ENCODE data around the gene NTF3. TPM values are rescaled to one million over a fixed set of nuclear protein-coding genes. Genes with fewer than 3 reads are reported as not detected.

The NTF3 gene
- total and polyA plus RNA-seq, 9 of the 15 experiments (the other 6 are each of a cell fraction or from before 2014, with no cell fraction given), result not detected

DNA sequence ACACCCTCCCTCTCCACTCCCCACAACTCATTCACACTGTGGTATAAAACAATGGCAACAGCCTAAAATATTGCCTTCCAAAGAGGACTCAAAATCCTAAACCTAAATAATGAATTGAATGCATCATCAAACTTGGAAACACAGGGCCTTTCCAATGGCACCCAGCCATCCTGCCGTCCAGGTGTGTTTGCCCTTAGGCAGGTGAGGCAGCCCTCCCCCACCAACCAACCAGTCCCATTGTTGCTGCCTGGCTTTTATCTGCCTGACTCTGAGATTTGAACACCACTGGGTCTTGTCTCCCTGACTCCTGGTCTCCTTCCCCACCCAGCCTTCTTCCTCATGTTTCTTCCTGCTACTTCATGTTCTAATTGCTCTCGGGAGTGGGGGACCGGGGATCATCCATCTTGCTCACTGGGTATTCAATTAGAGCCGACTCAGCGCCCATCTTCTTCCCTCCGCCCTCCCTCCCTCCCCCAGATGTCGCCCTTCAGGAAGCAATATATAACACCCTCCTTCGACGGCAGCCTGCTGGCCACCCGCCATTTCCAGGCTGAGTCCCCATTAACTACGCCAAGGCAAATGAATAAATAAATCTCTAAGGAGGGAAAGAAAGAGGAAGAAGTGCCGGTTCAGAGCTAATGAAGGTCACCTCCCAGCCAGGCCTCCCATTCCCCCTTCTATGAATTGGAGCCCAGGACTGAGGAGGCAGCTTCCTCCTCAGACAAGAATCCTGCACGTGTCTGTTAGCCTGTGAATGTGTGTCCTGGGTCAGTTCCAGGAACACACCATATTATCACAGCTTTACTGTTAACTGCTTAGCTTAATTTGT is 36.3 kb upstream of the NTF3 start:
- POLR2A ChIA-PET, result interaction anchor here (0.6 kb wide), 1 partner anchor 11 kb away, joined by 3 read pairs; no protein-coding TSS in a partner anchor
- Histone ChIP-seq H3K27me3 (ENCODE audit: control insufficient read depth in 2 of 2, insufficient read depth in 2 of 2, low read length in 2 of 2) (no peaks in the 10 kb centered on the region; a peak in 1 of 5 replicates), H3K9me1 (ENCODE audit: control insufficient read depth, insufficient read depth, low read length) (no peaks in the 10 kb centered on the region), H3K4me2 (ENCODE audit: insufficient read depth, low read length) (no peak overlapping the region), H3K4me1 (replicated peaks in 1 of 2; ENCODE audit: control insufficient read depth in 2 of 2, insufficient read depth in 2 of 2, low read length in 2 of 2) (no peaks in the 10 kb centered on the region), H3K79me2 (ENCODE audit: control insufficient read depth, insufficient read depth, low read length) (no peaks in the 10 kb centered on the region), H2AFZ (ENCODE audit: low read depth, low read length) (no peak overlapping the region), H3K27ac (ENCODE audit: extremely low read depth, low read depth, low read length) (no peak overlapping the region), H3K9me3 (replicated peaks; ENCODE audit: control insufficient read depth, insufficient read depth, low read depth, low read length) (no peaks in the 10 kb centered on the region), H3K4me3 (no peak overlapping the region), H3K36me3 (ENCODE audit: control insufficient read depth, insufficient read depth, low read length) (no peaks in the 10 kb centered on the region), H4K20me1 (replicated peaks; ENCODE audit: control insufficient read depth, insufficient read depth, low read length) (no peaks in the 10 kb centered on the region), H3K9ac (ENCODE audit: insufficient read depth in 1 of 2, low read depth in 2 of 2, low read length in 2 of 2) (no peak overlapping the region)
- FAIRE-seq (no peak), DNase-seq (ENCODE audit: extremely low read depth in 1 of 4, low spot score in 3 of 4) (peak in 1 of 4 experiments; percentile 5), ATAC-seq (no peak)
- TF ChIP-seq L3MBTL2 (IDR thresholded peaks at IDR 0.05), result peak; percentile 59
- no peak for TF ChIP-seq GATAD2B (IDR thresholded peaks at IDR 0.05; ENCODE audit: borderline replicate concordance)
- TF ChIP-seq, protein P1, sequence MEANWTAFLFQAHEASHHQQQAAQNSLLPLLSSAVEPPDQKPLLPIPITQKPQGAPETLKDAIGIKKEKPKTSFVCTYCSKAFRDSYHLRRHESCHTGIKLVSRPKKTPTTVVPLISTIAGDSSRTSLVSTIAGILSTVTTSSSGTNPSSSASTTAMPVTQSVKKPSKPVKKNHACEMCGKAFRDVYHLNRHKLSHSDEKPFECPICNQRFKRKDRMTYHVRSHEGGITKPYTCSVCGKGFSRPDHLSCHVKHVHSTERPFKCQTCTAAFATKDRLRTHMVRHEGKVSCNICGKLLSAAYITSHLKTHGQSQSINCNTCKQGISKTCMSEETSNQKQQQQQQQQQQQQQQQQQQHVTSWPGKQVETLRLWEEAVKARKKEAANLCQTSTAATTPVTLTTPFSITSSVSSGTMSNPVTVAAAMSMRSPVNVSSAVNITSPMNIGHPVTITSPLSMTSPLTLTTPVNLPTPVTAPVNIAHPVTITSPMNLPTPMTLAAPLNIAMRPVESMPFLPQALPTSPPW (CRISPR knock-in tag; IDR thresholded peaks at IDR 0.05), result peak; percentile 30; the same call in 1 of the 2 replicates
- CTCF ChIA-PET (ENCODE audit: low intra/inter-chr PET ratio), result no interaction called here
- intact Hi-C loops (cut with micrococcal nuclease), result no loop called here
- in situ Hi-C loops (cut with MboI), result no loop called here
- no TSS peak for BruUV-seq (replicated peaks)
- WGBS (ENCODE audit: insufficient coverage, low coverage, missing lambda C conversion rate), result 0% methylated on average over 6 of the region's 13 CpGs

Data from K562 (cell line).